K562 treated with DMSO at 1 percent for 12 hours (cell line): ENCODE data around the gene C1QTNF1. TPM values are rescaled to one million over a fixed set of nuclear protein-coding genes. Genes with fewer than 3 reads are reported as not detected.

Experiments used
- total RNA-seq: library from RNA; unstranded; fragments of 300-600 nt; gene quantifications from 2 replicates; pipeline ENCODE4 v1.2.3, GENCODE V29; 2022; ENCODE audit not compliant: insufficient read depth

Gene C1QTNF1
- total RNA-seq = not detected in 2 replicates

GRCh38 chr17:79023886-79024771, at the start of gene C1QTNF1:
C1QTNF1 (plus strand) TSS chr17:79024169; CDS start chr17:79043969, 19,800 bp downstream.

GRCh38 chr17:78979780-78980623, 44.0 kb upstream of the C1QTNF1 start, which contains the start of gene LGALS3BP:
LGALS3BP (minus strand) TSS chr17:78979923; CDS start chr17:78977191, 2,732 bp downstream.

GRCh38 chr17:79009397-79010303, 14.3 kb upstream of the C1QTNF1 start, which contains the start of gene CANT1:
CANT1 (minus strand) TSS chr17:79009764; CDS start chr17:78997622, 12,142 bp downstream.

GRCh38 chr17:79074649-79075445, 50.9 kb downstream of the C1QTNF1 start, which contains the start of gene ENGASE:
ENGASE (plus strand) TSS chr17:79074824; CDS start chr17:79074945, 121 bp downstream.

Other genes starting within 250 kb of the C1QTNF1 start
- 25.0 and 38.3 TPM in 2 replicates for gene CYTH1, start 241.9 kb upstream of the C1QTNF1 start, total RNA-seq
- gene USP36, start 183.4 kb upstream of the C1QTNF1 start, total RNA-seq = 15.4 and 23.1 TPM in 2 replicates
- gene CEP295NL, start 121.0 kb upstream of the C1QTNF1 start, total RNA-seq = not detected in 2 replicates
- gene TIMP2, start 98.8 kb upstream of the C1QTNF1 start, total RNA-seq = not detected in 2 replicates
- gene LGALS3BP, start 44.2 kb upstream of the C1QTNF1 start, total RNA-seq = 65.3 and 75.1 TPM in 2 replicates
- 40.4 and 72.2 TPM in 2 replicates for gene CANT1, start 14.4 kb upstream of the C1QTNF1 start, total RNA-seq
- gene ENGASE, start 50.7 kb downstream of the C1QTNF1 start, total RNA-seq = 8.4 and 19.3 TPM in 2 replicates